KOPT-K1 (cell line): ENCODE data around the gene SPTSSB.

Experiments used
- H3K27ac ChIP-seq: fragments of 200-600 bp; sonication (generic); 2 replicates; pipeline ENCODE4 v1.5.1; 2016; ENCODE audit warnings: antibody characterized with exemption, mild to moderate bottlenecking, low read depth, low read length; ENCODE audit not compliant: poor library complexity, severe bottlenecking
- H3K36me3 ChIP-seq: fragments of 200-600 bp; sonication (generic); 2 replicates; pipeline ENCODE4 v1.5.1; 2017; ENCODE audit warnings: antibody characterized with exemption, mild to moderate bottlenecking, low read length, moderate library complexity; ENCODE audit not compliant: insufficient read depth
- H3K9me3 ChIP-seq: fragments of 200-600 bp; sonication (generic); 2 replicates; pipeline ENCODE4 v1.5.1; 2017; ENCODE audit warnings: antibody characterized with exemption, low read length, mild to moderate bottlenecking; ENCODE audit not compliant: insufficient read depth, poor library complexity, severe bottlenecking

Gene SPTSSB

GRCh38 chr3:161401389-161401788, 30.1 kb upstream of the SPTSSB start:
- Histone ChIP-seq H3K9me3 (no peaks in the 10 kb centered on the region), H3K27ac (no peak overlapping the region), H3K36me3 (no peaks in the 10 kb centered on the region)

- H3K9me3 ChIP-seq = no peaks in the 10 kb centered on the region
- H3K36me3 ChIP-seq = no peaks in the 10 kb centered on the region
- no peak overlapping the region for H3K27ac ChIP-seq
Observed at GRCh38 chr3:161400650-161401049, 29.3 kb upstream of the SPTSSB start.

GRCh38 chr3:161395115-161396012, 24.0 kb upstream of the SPTSSB start:
- Histone ChIP-seq H3K9me3 (no peaks in the 10 kb centered on the region), H3K27ac (no peak overlapping the region), H3K36me3 (no peaks in the 10 kb centered on the region)

- Histone ChIP-seq H3K36me3 (no peaks in the 10 kb centered on the region), H3K9me3 (no peaks in the 10 kb centered on the region), H3K27ac (no peak overlapping the region)
Observed at GRCh38 chr3:161393803-161394202, 22.5 kb upstream of the SPTSSB start.

DNA sequence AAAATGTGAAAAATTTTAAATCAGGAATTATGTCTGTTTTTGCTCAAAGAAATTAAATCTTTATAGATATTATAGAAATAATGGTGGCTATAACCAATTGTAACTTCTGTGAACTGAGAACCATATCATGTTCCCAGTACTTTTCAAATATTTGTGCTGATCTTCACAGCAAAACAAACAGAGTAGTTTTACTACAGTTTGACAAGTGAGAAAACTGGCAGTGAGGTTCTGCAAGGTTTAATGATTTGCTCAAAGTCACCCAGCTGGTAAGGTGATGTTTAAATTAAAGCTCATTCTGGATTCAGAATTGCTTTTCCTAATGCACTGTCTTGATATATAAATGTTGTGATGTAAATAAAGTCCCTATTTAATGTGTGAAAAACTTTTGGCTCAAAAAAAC, 22.0 kb upstream of the SPTSSB start:
- no peaks in the 10 kb centered on the region for H3K36me3 ChIP-seq
- H3K9me3 ChIP-seq = no peaks in the 10 kb centered on the region
- H3K27ac ChIP-seq = no peak overlapping the region

DNA sequence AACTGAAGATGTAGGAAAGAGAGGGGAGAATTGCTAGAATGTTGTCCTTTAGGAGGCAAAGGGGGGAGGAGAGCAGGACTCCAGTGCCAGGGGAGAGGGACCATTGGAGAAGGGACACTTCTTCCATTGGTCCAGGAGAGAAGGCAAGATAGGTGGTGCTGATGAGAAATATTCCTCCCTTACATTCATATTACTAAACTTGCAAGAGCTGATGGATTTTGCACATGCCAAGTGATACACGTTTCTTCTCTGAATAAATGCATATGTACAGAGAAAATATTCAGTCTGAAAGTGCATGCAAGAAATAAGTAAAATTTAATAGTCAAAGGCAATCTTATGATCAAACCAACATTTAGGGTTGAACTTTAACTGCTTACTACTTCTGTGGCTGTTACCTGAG, 21.5 kb upstream of the SPTSSB start:
- H3K9me3 ChIP-seq = no peaks in the 10 kb centered on the region
- no peaks in the 10 kb centered on the region for H3K36me3 ChIP-seq
- no peak overlapping the region for H3K27ac ChIP-seq

DNA sequence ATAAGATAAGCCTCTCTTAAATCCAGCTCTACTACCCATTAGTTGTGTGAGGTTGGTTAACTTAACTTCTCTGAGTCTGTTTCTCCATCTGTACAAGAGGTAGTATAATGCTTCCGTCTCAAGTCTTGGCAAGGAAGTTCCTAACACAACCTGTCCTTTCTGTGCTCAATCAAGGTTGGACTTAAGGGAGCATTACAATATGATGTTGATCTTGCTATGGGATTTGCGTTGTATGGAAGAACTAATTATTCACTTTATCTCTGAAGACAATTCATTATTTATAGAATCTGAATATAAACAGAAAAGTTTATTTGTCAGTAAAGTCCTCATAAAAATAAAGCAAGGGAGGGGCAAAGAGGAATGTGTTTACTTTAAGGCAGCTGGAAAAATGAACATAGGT, 18.9 kb upstream of the SPTSSB start:
- Histone ChIP-seq H3K9me3 (no peaks in the 10 kb centered on the region), H3K36me3 (no peaks in the 10 kb centered on the region), H3K27ac (no peak overlapping the region)

- Histone ChIP-seq H3K36me3 (no peaks in the 10 kb centered on the region), H3K27ac (no peak overlapping the region), H3K9me3 (no peaks in the 10 kb centered on the region)
Observed at GRCh38 chr3:161389445-161390035, 18.2 kb upstream of the SPTSSB start.

DNA sequence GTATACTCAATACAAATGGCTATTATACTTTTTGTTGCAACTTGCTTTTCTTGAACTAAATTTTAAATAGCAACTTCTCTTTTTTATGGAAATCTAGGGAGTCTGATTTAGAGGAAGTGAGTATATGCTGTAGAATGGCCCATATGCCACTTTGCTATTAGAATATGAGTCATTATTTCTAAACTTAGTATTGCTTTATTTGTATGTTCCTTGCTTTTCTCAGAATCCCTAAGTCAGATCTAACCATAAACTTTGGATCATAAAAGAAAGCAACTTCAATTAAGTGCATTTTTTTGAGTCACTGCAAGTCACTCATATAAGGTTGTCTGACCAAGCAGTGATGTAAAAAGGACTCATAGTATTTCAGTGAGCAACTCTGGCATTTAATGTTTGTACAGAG, 17.5 kb upstream of the SPTSSB start:
- Histone ChIP-seq H3K36me3 (no peaks in the 10 kb centered on the region), H3K9me3 (no peaks in the 10 kb centered on the region), H3K27ac (no peak overlapping the region)

DNA sequence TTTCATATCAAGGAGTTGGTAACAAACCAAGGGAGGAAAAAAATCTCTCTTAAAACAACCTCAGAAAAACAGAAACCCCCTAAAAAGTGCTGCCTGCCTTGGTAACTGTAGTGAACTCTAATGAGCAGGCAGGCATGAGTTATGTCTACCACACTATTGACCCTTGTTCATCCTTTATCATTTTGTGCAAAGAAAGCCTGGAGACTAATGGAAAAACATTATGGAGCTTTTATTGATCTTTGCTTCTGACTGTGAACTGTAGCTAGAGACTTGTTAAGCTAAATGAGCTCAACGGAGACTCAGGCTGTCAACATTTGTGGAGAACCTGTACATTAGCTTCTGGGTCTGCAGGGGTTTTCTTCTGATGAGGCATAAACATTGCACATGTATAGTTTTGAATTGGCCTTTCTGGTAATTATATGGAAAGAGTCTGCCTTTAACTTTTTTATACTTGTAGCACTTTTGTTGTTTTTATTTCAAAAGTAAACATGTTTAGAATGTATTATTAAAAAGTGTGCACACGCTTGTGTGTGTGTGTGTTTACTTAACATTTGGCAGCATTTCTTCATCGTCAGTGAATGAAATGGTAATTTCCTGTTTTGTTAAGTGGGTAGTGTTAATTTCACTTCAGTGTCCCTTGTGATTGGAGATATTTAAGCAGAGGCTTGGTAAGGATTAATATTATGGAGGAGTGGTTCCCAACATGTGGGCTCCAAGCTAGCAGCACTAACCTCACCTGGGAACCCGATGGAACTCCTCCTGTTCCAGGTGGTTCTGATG, 15.9 kb upstream of the SPTSSB start:
- Histone ChIP-seq H3K27ac (no peak overlapping the region), H3K36me3 (no peaks in the 10 kb centered on the region), H3K9me3 (no peaks in the 10 kb centered on the region)

GRCh38 chr3:161372321-161373260, 1.3 kb upstream of the SPTSSB start:
- Histone ChIP-seq H3K27ac (no peak overlapping the region), H3K36me3 (no peaks in the 10 kb centered on the region), H3K9me3 (peaks cover 6% of the 10 kb centered on the region)

DNA sequence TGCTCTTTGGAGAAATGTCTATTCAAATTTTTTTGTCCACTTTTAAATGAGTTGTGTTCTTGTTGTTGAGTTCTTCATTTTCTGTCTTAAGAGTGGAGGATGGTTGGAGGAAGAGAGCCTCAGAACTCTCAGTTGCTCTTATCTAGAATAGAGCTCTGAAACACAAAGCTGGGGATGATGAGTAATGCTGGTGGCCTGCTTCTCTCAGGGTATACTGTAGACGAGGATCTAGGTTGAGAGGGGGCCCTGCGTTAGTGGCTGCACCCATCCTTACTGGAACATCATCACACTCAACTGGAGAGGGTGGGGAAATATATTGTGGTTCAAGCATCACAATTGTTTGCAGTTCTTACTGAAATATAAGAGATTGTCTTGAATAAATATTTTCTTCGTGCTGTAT, 1.8 kb downstream of the SPTSSB start:
- no peaks in the 10 kb centered on the region for H3K36me3 ChIP-seq
- no peak overlapping the region for H3K27ac ChIP-seq
- H3K9me3 ChIP-seq = peaks cover 6% of the 10 kb centered on the region

GRCh38 chr3:161366094-161366493, 5.2 kb downstream of the SPTSSB start:
- H3K9me3 ChIP-seq = no peaks in the 10 kb centered on the region
- no peaks in the 10 kb centered on the region for H3K36me3 ChIP-seq
- no peak overlapping the region for H3K27ac ChIP-seq

- Histone ChIP-seq H3K9me3 (no peaks in the 10 kb centered on the region), H3K27ac (no peak overlapping the region), H3K36me3 (no peaks in the 10 kb centered on the region)
Observed at GRCh38 chr3:161358488-161358887, 12.8 kb downstream of the SPTSSB start.
